ENCODE measurements around the gene PDCD6IP. TPM values are rescaled to one million over a fixed set of nuclear protein-coding genes. Genes with fewer than 3 reads are reported as not detected.

Gene PDCD6IP
- total RNA-seq, 1 experiment from 2014 or later, result 266 TPM

DNA sequence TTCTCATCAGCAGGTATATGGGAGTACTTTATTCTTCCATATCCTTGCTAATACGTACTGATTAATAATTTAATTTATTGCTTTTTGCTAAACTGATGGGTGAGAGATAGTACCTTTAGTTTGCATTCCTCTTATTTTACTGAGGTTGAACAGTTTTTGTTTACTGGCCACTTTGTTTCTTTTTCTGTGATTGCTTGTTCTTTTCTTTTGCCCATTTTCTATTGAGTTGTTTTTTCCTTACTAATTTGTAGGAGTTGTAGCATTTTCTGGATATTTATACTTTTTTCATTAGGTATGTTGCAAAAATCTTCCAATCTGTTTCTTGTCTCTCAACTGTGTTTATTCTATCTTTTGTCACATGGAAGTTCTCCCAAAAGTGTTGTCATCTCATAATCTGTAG is 4.8 kb downstream of the PDCD6IP start:
- Histone ChIP-seq H3K4me2 (ENCODE audit: low read length) (peak overlapping the region; percentile 70), H3K9me3 (ENCODE audit: low read length) (no peaks in the 10 kb centered on the region), H3K9ac (ENCODE audit: low read length) (peak overlapping the region; percentile 14; the same call in 1 of the 2 replicates), H4K20me1 (ENCODE audit: low read length) (peaks cover 37% of the 10 kb centered on the region; the same call in 1 of the 2 replicates), H3K9me2 (replicated peaks; ENCODE audit: low read length) (no peaks in the 10 kb centered on the region), H3K27me3 (ENCODE audit: low read length) (no peaks in the 10 kb centered on the region), H3K4me1 (ENCODE audit: insufficient read depth, low read length) (peaks cover 57% of the 10 kb centered on the region), H3K4me3 (ENCODE audit: low read length) (peak overlapping the region; percentile 40), H3F3A (ENCODE audit: low read length, unreplicated experiment) (peaks cover 7% of the 10 kb centered on the region), H3K36me3 (ENCODE audit: low read depth, low read length) (peaks cover 12% of the 10 kb centered on the region), H3K27ac (ENCODE audit: low read length) (peak overlapping the region; percentile 53), H2AFZ (ENCODE audit: low read length) (no peak overlapping the region), H3K79me2 (ENCODE audit: low read length) (peaks cover 92% of the 10 kb centered on the region)
- TF ChIP-seq EZH2phosphoT487 (IDR thresholded peaks at IDR 0.05; ENCODE audit: borderline replicate concordance, low read length), result no peak
- no peak for TF ChIP-seq EZH2 (IDR thresholded peaks at IDR 0.05; ENCODE audit: low read length, unreplicated experiment)
- TF ChIP-seq, protein P1, sequence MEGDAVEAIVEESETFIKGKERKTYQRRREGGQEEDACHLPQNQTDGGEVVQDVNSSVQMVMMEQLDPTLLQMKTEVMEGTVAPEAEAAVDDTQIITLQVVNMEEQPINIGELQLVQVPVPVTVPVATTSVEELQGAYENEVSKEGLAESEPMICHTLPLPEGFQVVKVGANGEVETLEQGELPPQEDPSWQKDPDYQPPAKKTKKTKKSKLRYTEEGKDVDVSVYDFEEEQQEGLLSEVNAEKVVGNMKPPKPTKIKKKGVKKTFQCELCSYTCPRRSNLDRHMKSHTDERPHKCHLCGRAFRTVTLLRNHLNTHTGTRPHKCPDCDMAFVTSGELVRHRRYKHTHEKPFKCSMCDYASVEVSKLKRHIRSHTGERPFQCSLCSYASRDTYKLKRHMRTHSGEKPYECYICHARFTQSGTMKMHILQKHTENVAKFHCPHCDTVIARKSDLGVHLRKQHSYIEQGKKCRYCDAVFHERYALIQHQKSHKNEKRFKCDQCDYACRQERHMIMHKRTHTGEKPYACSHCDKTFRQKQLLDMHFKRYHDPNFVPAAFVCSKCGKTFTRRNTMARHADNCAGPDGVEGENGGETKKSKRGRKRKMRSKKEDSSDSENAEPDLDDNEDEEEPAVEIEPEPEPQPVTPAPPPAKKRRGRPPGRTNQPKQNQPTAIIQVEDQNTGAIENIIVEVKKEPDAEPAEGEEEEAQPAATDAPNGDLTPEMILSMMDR (conservative IDR thresholded peaks at IDR 0.05; ENCODE audit: low read depth, low read length), result no peak
- intact Hi-C loops (cut with micrococcal nuclease), result loop anchor here (5.0 kb wide), 1 partner anchor 54 kb away; no protein-coding TSS in a partner anchor
- CTCF ChIA-PET, result interaction anchor here (0.8 kb wide), 1 partner anchor 206 kb away, joined by 3 read pairs; no protein-coding TSS in a partner anchor
- DNase-seq (no peak), ATAC-seq (no peak)
- no TSS peak for BruUV-seq (replicated peaks)
- POLR2A ChIA-PET (ENCODE audit: unreplicated experiment), result no interaction called here

DNA sequence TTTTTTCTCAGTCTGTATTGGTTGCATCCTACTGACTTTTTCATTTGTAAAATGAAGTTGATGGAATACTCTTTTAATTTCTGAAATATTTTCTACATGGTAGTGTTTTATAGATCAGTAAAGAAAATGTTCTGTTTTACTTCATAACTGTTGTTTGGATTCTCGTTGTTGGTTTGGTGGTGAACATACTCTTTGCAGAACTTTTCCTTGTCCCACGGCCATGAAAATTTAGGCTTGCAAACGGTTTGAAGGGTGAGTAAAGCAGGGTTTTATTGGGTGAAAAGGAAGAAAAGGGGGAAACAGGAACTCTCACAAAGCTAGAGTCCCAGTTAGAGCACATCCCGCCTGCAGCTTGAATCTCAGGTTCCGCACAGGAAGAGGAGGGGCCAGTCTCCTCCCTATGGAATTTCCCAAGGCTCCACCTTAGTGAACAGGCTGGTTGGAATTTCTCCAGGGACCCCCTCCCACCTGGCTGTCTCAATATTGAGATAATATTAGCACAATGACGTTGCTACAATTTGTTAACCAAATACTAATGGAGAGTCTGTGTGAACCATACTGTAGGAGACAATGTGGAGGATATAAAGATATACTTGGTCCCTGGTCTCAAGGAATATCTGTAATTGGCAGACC is 5.6 kb downstream of the PDCD6IP start:
- Histone ChIP-seq H3K27me3 (ENCODE audit: low read length) (no peaks in the 10 kb centered on the region), H3K9ac (ENCODE audit: low read length) (no peak overlapping the region), H3K4me3 (ENCODE audit: low read length) (peak overlapping the region; percentile 40), H3K36me3 (ENCODE audit: low read depth, low read length) (peaks cover 12% of the 10 kb centered on the region), H2AFZ (ENCODE audit: low read length) (no peak overlapping the region), H3K9me3 (ENCODE audit: low read length) (no peaks in the 10 kb centered on the region), H3K9me2 (replicated peaks; ENCODE audit: low read length) (no peaks in the 10 kb centered on the region), H3K4me1 (ENCODE audit: insufficient read depth, low read length) (peaks cover 65% of the 10 kb centered on the region), H3K79me2 (ENCODE audit: low read length) (peaks cover 98% of the 10 kb centered on the region), H4K20me1 (ENCODE audit: low read length) (peaks cover 41% of the 10 kb centered on the region), H3K4me2 (ENCODE audit: low read length) (peak overlapping the region; percentile 70), H3K27ac (ENCODE audit: low read length) (no peak overlapping the region), H3F3A (ENCODE audit: low read length, unreplicated experiment) (peaks cover 7% of the 10 kb centered on the region)
- intact Hi-C loops (cut with micrococcal nuclease), result loop anchor here (5.0 kb wide), 1 partner anchor 53 kb away; no protein-coding TSS in a partner anchor
- DNase-seq (peak; percentile 17), ATAC-seq (no peak)
- CTCF ChIA-PET, result no interaction called here
- BruUV-seq (replicated peaks), result no TSS peak
- TF ChIP-seq EZH2 (IDR thresholded peaks at IDR 0.05; ENCODE audit: low read length, unreplicated experiment), result no peak
- POLR2A ChIA-PET (ENCODE audit: unreplicated experiment), result no interaction called here

DNA sequence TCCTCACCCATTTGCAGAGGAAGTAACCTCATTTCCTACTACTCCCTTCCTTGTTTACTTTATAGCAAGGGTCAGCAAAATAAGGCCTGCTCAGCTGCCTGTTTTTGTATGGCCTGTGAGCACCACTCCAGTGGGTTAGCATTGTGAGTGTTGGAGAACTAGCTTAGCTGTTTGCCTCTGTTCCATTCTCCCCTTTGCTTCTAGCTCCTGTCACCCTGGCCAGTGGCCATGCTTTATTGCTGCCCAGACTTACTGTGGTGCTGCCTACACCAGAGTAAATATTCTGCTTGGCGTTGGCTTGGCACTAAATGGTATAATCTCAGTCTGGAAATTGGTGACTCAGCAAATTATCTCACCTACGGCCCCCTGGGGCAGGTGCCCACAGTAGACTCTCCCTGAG is 8.8 kb downstream of the PDCD6IP start:
- TF ChIP-seq EZH2 (IDR thresholded peaks at IDR 0.05; ENCODE audit: low read length, unreplicated experiment) (no peak), EZH2phosphoT487 (IDR thresholded peaks at IDR 0.05; ENCODE audit: borderline replicate concordance, low read length) (no peak)
- TF ChIP-seq, protein P1 (conservative IDR thresholded peaks at IDR 0.05; ENCODE audit: low read depth, low read length), result no peak
- Histone ChIP-seq H3K9me3 (ENCODE audit: low read length) (no peaks in the 10 kb centered on the region), H4K20me1 (ENCODE audit: low read length) (peaks cover 39% of the 10 kb centered on the region), H3F3A (ENCODE audit: low read length, unreplicated experiment) (peaks cover 7% of the 10 kb centered on the region), H2AFZ (ENCODE audit: low read length) (no peak overlapping the region), H3K36me3 (ENCODE audit: low read depth, low read length) (peaks cover 12% of the 10 kb centered on the region), H3K4me1 (ENCODE audit: insufficient read depth, low read length) (peaks cover 50% of the 10 kb centered on the region), H3K27me3 (ENCODE audit: low read length) (no peaks in the 10 kb centered on the region), H3K9me2 (replicated peaks; ENCODE audit: low read length) (no peaks in the 10 kb centered on the region), H3K27ac (ENCODE audit: low read length) (no peak overlapping the region), H3K4me3 (ENCODE audit: low read length) (no peak overlapping the region), H3K79me2 (ENCODE audit: low read length) (peaks cover 98% of the 10 kb centered on the region), H3K4me2 (ENCODE audit: low read length) (no peak overlapping the region), H3K9ac (ENCODE audit: low read length) (no peak overlapping the region)
- intact Hi-C loops (cut with micrococcal nuclease), result no loop called here
- POLR2A ChIA-PET (ENCODE audit: unreplicated experiment), result interaction anchor here (0.5 kb wide), 1 partner anchor 38 kb away, joined by 5 read pairs; no protein-coding TSS in a partner anchor
- no TSS peak for BruUV-seq (replicated peaks)
- ATAC-seq (peak; percentile 25), DNase-seq (no peak)
- CTCF ChIA-PET, result no interaction called here
